Fibroblast of peridontal ligament (primary cell): ENCODE measurements around the gene CA5A.
A peak's percentile ranks its signal among the peaks of the same experiment; 100 is the strongest.

Experiments used
- DNase-seq: peaks from one replicate; pipeline ENCODE4 v3.0.0-alpha.2; 2010; ENCODE audit errors: extremely low read depth

Gene CA5A

GRCh38 chr16:87963400-87963799 is 27.1 kb upstream of the CA5A start:
- peak; percentile 77 for DNase-seq

- no peak for DNase-seq
These were observed 25.3 kb upstream of the CA5A start for GRCh38 chr16:87961623-87962022.

- DNase-seq = no peak
These were observed 24.5 kb upstream of the CA5A start for GRCh38 chr16:87960852-87961251.

GRCh38 chr16:87960296-87960695 is 24.0 kb upstream of the CA5A start:
- DNase-seq = no peak

GRCh38 chr16:87959391-87959990 is 23.2 kb upstream of the CA5A start:
- DNase-seq = no peak

GRCh38 chr16:87958632-87959031 is 22.3 kb upstream of the CA5A start:
- no peak for DNase-seq

GRCh38 chr16:87957296-87958094 is 21.2 kb upstream of the CA5A start:
- DNase-seq = no peak

GRCh38 chr16:87956365-87957231 is 20.3 kb upstream of the CA5A start:
- DNase-seq = peak; percentile 87

GRCh38 chr16:87956098-87956364 is 19.7 kb upstream of the CA5A start:
- DNase-seq = no peak

GRCh38 chr16:87955302-87956097 is 19.2 kb upstream of the CA5A start:
- DNase-seq = no peak

- no peak for DNase-seq
These were observed 18.5 kb upstream of the CA5A start for GRCh38 chr16:87954826-87955225.

GRCh38 chr16:87954361-87954760 is 18.0 kb upstream of the CA5A start:
- no peak for DNase-seq

- no peak for DNase-seq
These were observed 17.2 kb upstream of the CA5A start for GRCh38 chr16:87953308-87954215.

GRCh38 chr16:87952751-87953150 is 16.4 kb upstream of the CA5A start:
- DNase-seq = no peak

- peak; percentile 30 for DNase-seq
These were observed 15.5 kb upstream of the CA5A start for GRCh38 chr16:87951552-87952538.

GRCh38 chr16:87950765-87951551 is 14.6 kb upstream of the CA5A start, which contains the start of gene BANP:
Gene BANP, plus strand, starts transcription at chr16:87951434. Its CDS starts 23,682 bp downstream, at chr16:87975116.
- DNase-seq = peak; percentile 97

GRCh38 chr16:87949071-87949744 is 12.9 kb upstream of the CA5A start:
- DNase-seq = no peak

- no peak for DNase-seq
These were observed 12.4 kb upstream of the CA5A start for GRCh38 chr16:87948735-87949070.
